HCT116 (cell line): ENCODE measurements around the gene TDRD15. TPM values are rescaled to one million over a fixed set of nuclear protein-coding genes. Genes with fewer than 3 reads are reported as not detected.

Experiments used
- ATAC-seq: fragments of 200-7000 bp; cut with Tn5 transposase; 2 replicates; pipeline ENCODE4 v1.9.1; 2020; ENCODE audit warnings: mild to moderate bottlenecking, moderate library complexity
- BruUV-seq: library from RNA; stranded (reverse); fragments of 400-500 nt; replicated peaks from 2 replicates; lab custom pipeline; 2021; lab: Mats Ljungman, UMichigan
- CTCF ChIA-PET: fragments of 300-600 bp; sonication (Branson Sonifier 250); formaldehyde crosslinking; loops from one replicate; lab custom pipeline; 2021; ENCODE audit warnings: antibody characterized with exemption; lab: Charles Lee
- POLR2A ChIA-PET: fragments of 300-600, 350-600 bp; sonication (Branson Sonifier 250); formaldehyde crosslinking; loops from one replicate; lab custom pipeline; 2021; ENCODE audit warnings: antibody characterized with exemption; lab: Charles Lee
- RAD21 ChIA-PET, 2 experiments: fragments of 300-600 bp; sonication (Branson Sonifier 250); formaldehyde crosslinking; loops; one replicate each; lab custom pipeline; 2023; ENCODE audit warnings: low total read pairs in 2 of 2; ENCODE audit not compliant: uncharacterized antibody in 2 of 2, unreplicated experiment in 2 of 2, low non-redundant PET in 1 of 2; lab: Charles Lee
- DNase-seq: peaks from one replicate; pipeline ENCODE4 v3.0.0-alpha.2; 2010; ENCODE audit warnings: low read depth, low spot score
- H2AFZ ChIP-seq: fragments of 200-600 bp; shearing (Covaris generic), sonication (generic); 2 replicates; pipeline ENCODE4 v1.6.1; 2017; ENCODE audit warnings: low read depth, mixed run types, mixed read lengths, antibody characterized with exemption, low read length; ENCODE audit not compliant: poor library complexity, severe bottlenecking
- H3K27ac ChIP-seq: 2 replicates; pipeline ENCODE4 v1.5.1; 2012; ENCODE audit warnings: low read depth, low read length
- H3K27me3 ChIP-seq: fragments of 200-600 bp; sonication (generic); 2 replicates; pipeline ENCODE4 v1.6.1; 2016; ENCODE audit warnings: mixed run types, low read length, mixed read lengths; ENCODE audit not compliant: insufficient read depth
- H3K36me3 ChIP-seq, 2 experiments: fragments of 200-500 bp in 1 of 2; fragments of 200-600 bp in 1 of 2; sonication (Bioruptor generic) in 1 of 2; sonication (generic) in 1 of 2; 2 replicates each; pipeline versions ENCODE4 v1.5.1 to v1.6.1; 2014 to 2016; ENCODE audit warnings: low read length in 2 of 2, inconsistent platforms in 1 of 2, mixed read lengths in 1 of 2, mixed run types in 1 of 2; ENCODE audit not compliant: insufficient read depth in 2 of 2, control insufficient read depth in 1 of 2
- H3K4me1 ChIP-seq, 2 experiments: fragments of 200-600 bp in 1 of 2; sonication (generic) in 1 of 2; 2 replicates each; pipeline versions ENCODE4 v1.5.1 to v1.6.1; 2012 to 2017; ENCODE audit warnings: low read length in 2 of 2, inconsistent platforms in 1 of 2, mild to moderate bottlenecking in 1 of 2, mixed read lengths in 1 of 2, mixed run types in 1 of 2, moderate library complexity in 1 of 2; ENCODE audit not compliant: insufficient read depth in 2 of 2, control insufficient read depth in 1 of 2
- H3K4me2 ChIP-seq: fragments of 200-600 bp; sonication (generic); 2 replicates; pipeline ENCODE4 v1.6.1; 2017; ENCODE audit warnings: mixed run types, low read length, mixed read lengths
- H3K4me3 ChIP-seq, 2 experiments: fragments of 200-600 bp in 1 of 2; sonication (generic) in 1 of 2; replicated peaks in 1 of 2; 2 replicates each; pipeline ENCODE4 v1.5.1; 2011 to 2016; ENCODE audit warnings: low read length in 2 of 2, control low read depth in 1 of 2, low read depth in 1 of 2, mild to moderate bottlenecking in 1 of 2, mixed read lengths in 1 of 2, mixed run types in 1 of 2
- H3K79me2 ChIP-seq: fragments of 200-600 bp; sonication (generic); 2 replicates; pipeline ENCODE4 v1.6.1; 2017; ENCODE audit warnings: mild to moderate bottlenecking, mixed run types, low read length, moderate library complexity, mixed read lengths; ENCODE audit not compliant: insufficient read depth
- H3K9ac ChIP-seq: fragments of 200-600 bp; sonication (generic); 2 replicates; pipeline ENCODE4 v1.6.1; 2016; ENCODE audit warnings: low read length, mixed read lengths
- H3K9me2 ChIP-seq: fragments of 200-600 bp; sonication (generic), shearing (Covaris generic); 2 replicates; pipeline ENCODE4 v1.6.1; 2017; ENCODE audit warnings: mixed run types, mild to moderate bottlenecking, moderate library complexity; ENCODE audit not compliant: insufficient read depth
- H3K9me3 ChIP-seq, 2 experiments: fragments of 200-500 bp in 1 of 2; fragments of 200-600 bp in 1 of 2; sonication (Bioruptor generic) in 1 of 2; sonication (generic) in 1 of 2; 2 replicates each; pipeline ENCODE4 v1.6.1; 2014 to 2017; ENCODE audit warnings: low read length in 2 of 2, mixed read lengths in 2 of 2, inconsistent platforms in 1 of 2, low read depth in 1 of 2, mild to moderate bottlenecking in 1 of 2, mixed run types in 1 of 2, moderate library complexity in 1 of 2; ENCODE audit not compliant: control insufficient read depth in 1 of 2, insufficient read depth in 1 of 2
- H4K20me1 ChIP-seq: fragments of 200-600 bp; sonication (generic), shearing (Covaris generic); 2 replicates; pipeline ENCODE4 v1.6.1; 2017; ENCODE audit warnings: mixed run types, mild to moderate bottlenecking, moderate library complexity; ENCODE audit not compliant: insufficient read depth
- CTCF ChIP-seq, 3 experiments: fragments of 200-600 bp in 1 of 3; sonication (generic) in 1 of 3; IDR thresholded peaks in 2 of 3; conservative IDR thresholded peaks in 1 of 3; 2 replicates each; pipeline ENCODE4 v1.5.1; 2012 to 2017; ENCODE audit warnings: low read depth in 2 of 3, low read length in 2 of 3, antibody characterized with exemption in 1 of 3, borderline replicate concordance in 1 of 3, control low read depth in 1 of 3, mild to moderate bottlenecking in 1 of 3, mixed read lengths in 1 of 3, mixed run types in 1 of 3, moderate library complexity in 1 of 3; ENCODE audit not compliant: insufficient read depth in 1 of 3
- ZFX ChIP-seq: fragments of 450-650 bp; IDR thresholded peaks from 2 replicates; pipeline ENCODE4 v1.6.1; 2017
- intact Hi-C: fragments of 100-400 bp; cut with micrococcal nuclease; formaldehyde crosslinking; loops from 2 replicates; pipeline ENCODE4 v1.10.0; 2022
- total RNA-seq: library from RNA; stranded (reverse); gene quantifications from one replicate; pipeline ENCODE4 v1.2.1, GENCODE V29; 2021; ENCODE audit not compliant: unreplicated experiment

The TDRD15 gene
- total RNA-seq, 1 experiment from 2014 or later: not detected

- POLR2A ChIA-PET: no interaction called here
Measured at GRCh38 chr2:21165350-21165749, 41.6 kb downstream of the TDRD15 start.

More at GRCh38 chr2:21165350-21165749, 41.6 kb downstream of the TDRD15 start:
- H3K9ac ChIP-seq: no peak overlapping the region
- no peaks in the 10 kb centered on the region for H3K9me2 ChIP-seq
- no peaks in the 10 kb centered on the region for H3K79me2 ChIP-seq
- ATAC-seq (no peak), DNase-seq (no peak)
- no peaks in the 10 kb centered on the region for H3K27me3 ChIP-seq
- H3K9me3 ChIP-seq: no peaks in the 10 kb centered on the region
- CTCF ChIA-PET: interaction anchor here (0.8 to 1.4 kb wide), 2 partner anchors 122 to 202 kb away, joined by 3 read pairs; no protein-coding TSS in a partner anchor
- H3K4me1 ChIP-seq: no peaks in the 10 kb centered on the region
- intact Hi-C loops: no loop called here
- BruUV-seq: no TSS peak
- TF ChIP-seq CTCF (IDR thresholded peaks at IDR 0.05 in 2 of 3, conservative IDR thresholded peaks at IDR 0.05 in 1 of 3; ENCODE audit: borderline replicate concordance in 1 of 3, insufficient read depth in 1 of 3, low read depth in 2 of 3, low read length in 2 of 3): peak in 1 of 3 experiments; percentile 42; a peak in 2 of 6 replicates
- TF ChIP-seq ZFX: no peak
- H3K4me2 ChIP-seq: no peak overlapping the region
- H4K20me1 ChIP-seq: no peaks in the 10 kb centered on the region; the same call in 1 of the 2 replicates
- H3K4me3 ChIP-seq: no peak overlapping the region
- no peaks in the 10 kb centered on the region for H3K36me3 ChIP-seq
- H2AFZ ChIP-seq: no peak overlapping the region
- no peak overlapping the region for H3K27ac ChIP-seq
- RAD21 ChIA-PET: no interaction called here
